Right lobe of liver (tissue), 4 donors: Measurements from ENCODE around the gene TMEM63C.

Source experiments
- POLR2A ChIP-seq: fragments of 450-650 bp; IDR thresholded peaks from one replicate; pipeline ENCODE4 v1.6.1; 2017; ENCODE audit warnings: antibody characterized with exemption, mild to moderate bottlenecking
- TF ChIP-seq, protein P1 (sequence below), 4 donors: fragments of 200-600 bp in 3 of 4; fragments of 450-650 bp in 1 of 4; IDR thresholded peaks; one replicate each; pipeline versions ENCODE4 v1.5.1 to v1.8.0; 2016 to 2022; ENCODE audit warnings: antibody characterized with exemption in 4 of 4, mild to moderate bottlenecking in 2 of 4
- donor health status: DM: no; HTN: no; CAD: no.
- donor health status: DM: no; HTN: no; CAD: no.
- donor health status: DM: no; HTN: yes; CAD: no.

DNA sequence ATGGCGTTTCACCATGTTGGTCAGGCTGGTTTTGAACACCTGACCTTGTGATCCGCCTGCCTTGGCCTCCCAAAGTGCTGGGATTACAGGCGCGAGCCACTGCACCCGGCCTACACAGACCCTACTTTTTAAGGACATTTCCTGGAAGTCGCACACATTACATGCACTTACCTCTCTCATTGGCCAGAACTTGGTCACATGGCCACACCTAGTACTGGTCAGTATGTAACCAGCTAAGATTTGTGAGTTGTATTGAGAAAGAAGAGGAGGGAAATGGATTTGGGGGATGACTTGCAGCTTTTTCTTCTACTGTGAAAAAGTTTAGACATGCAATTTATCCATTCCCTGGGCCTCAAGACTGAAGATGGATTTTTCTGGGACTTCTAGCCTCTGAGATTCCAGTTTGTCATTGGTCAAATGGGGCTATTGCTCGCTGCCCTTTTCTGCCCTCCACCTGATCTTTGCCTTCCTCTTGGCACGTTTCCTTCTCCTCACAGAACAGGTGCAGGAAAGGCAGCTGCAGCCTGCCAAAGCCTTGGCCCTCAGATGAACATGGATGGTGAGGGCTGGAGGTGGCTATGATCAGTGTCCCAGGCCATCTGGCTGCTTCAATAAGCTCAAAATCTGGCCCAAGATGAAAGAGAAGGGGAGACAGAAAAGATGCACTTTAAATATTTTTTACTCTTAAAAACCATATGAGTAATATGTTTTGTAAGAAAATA is 32.9 kb upstream of the TMEM63C start:
- no peak for TF ChIP-seq POLR2A
- TF ChIP-seq, protein P1, sequence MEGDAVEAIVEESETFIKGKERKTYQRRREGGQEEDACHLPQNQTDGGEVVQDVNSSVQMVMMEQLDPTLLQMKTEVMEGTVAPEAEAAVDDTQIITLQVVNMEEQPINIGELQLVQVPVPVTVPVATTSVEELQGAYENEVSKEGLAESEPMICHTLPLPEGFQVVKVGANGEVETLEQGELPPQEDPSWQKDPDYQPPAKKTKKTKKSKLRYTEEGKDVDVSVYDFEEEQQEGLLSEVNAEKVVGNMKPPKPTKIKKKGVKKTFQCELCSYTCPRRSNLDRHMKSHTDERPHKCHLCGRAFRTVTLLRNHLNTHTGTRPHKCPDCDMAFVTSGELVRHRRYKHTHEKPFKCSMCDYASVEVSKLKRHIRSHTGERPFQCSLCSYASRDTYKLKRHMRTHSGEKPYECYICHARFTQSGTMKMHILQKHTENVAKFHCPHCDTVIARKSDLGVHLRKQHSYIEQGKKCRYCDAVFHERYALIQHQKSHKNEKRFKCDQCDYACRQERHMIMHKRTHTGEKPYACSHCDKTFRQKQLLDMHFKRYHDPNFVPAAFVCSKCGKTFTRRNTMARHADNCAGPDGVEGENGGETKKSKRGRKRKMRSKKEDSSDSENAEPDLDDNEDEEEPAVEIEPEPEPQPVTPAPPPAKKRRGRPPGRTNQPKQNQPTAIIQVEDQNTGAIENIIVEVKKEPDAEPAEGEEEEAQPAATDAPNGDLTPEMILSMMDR (IDR thresholded peaks at IDR 0.05): no peak
